Panc1 (cell line): ENCODE data around the gene CSNK2A3. TPM values are rescaled to one million over a fixed set of nuclear protein-coding genes. Genes with fewer than 3 reads are reported as not detected.

Source experiments
- ATAC-seq: fragments of 200-7000 bp; cut with Tn5 transposase; 2 replicates; pipeline ENCODE4 v1.9.1; 2020; ENCODE audit warnings: mild to moderate bottlenecking, moderate library complexity
- BruUV-seq: library from RNA; stranded (reverse); fragments of 400-500 nt; replicated peaks from 2 replicates; lab custom pipeline; 2021; lab: Mats Ljungman, UMichigan
- CTCF ChIA-PET: fragments of 300-600 bp; sonication (Branson Sonifier 250); formaldehyde crosslinking; loops from one replicate; lab custom pipeline; 2022; ENCODE audit warnings: antibody characterized with exemption; lab: Charles Lee
- POLR2A ChIA-PET: fragments of 300-600 bp; sonication (Branson Sonifier 250); formaldehyde crosslinking; loops from one replicate; lab custom pipeline; 2022; ENCODE audit warnings: antibody characterized with exemption; lab: Charles Lee
- DNase-seq: peaks from one replicate; pipeline ENCODE4 v3.0.0-alpha.2; 2010; ENCODE audit warnings: low read depth, low spot score
- H3K27ac ChIP-seq: 2 replicates; pipeline ENCODE4 v1.5.1; 2011; ENCODE audit warnings: mild to moderate bottlenecking, low read length, inconsistent platforms
- H3K27me3 ChIP-seq: fragments of 200-500 bp; sonication (Bioruptor generic); 2 replicates; pipeline ENCODE4 v1.6.0; 2014; ENCODE audit warnings: low read length, inconsistent platforms; ENCODE audit not compliant: control insufficient read depth, insufficient read depth
- H3K36me3 ChIP-seq: fragments of 200-500 bp; sonication (Bioruptor generic); 2 replicates; pipeline ENCODE4 v1.5.1; 2014; ENCODE audit warnings: inconsistent platforms, mild to moderate bottlenecking, low read length, moderate library complexity; ENCODE audit not compliant: control insufficient read depth, insufficient read depth
- H3K4me1 ChIP-seq: 2 replicates; pipeline ENCODE4 v1.5.1; 2011; ENCODE audit warnings: inconsistent platforms, mild to moderate bottlenecking, low read length, moderate library complexity; ENCODE audit not compliant: control insufficient read depth, insufficient read depth
- H3K4me3 ChIP-seq, 2 experiments: 2 replicates each; pipeline ENCODE4 v1.5.1; 2011 to 2012; ENCODE audit warnings: low read depth in 2 of 2, low read length in 2 of 2, mild to moderate bottlenecking in 2 of 2, inconsistent platforms in 1 of 2, moderate library complexity in 1 of 2
- H3K9me3 ChIP-seq: fragments of 200-500 bp; sonication (Bioruptor generic); 2 replicates; pipeline ENCODE4 v1.5.1; 2014; ENCODE audit warnings: low read depth, mild to moderate bottlenecking, inconsistent platforms, low read length, moderate library complexity; ENCODE audit not compliant: control insufficient read depth, insufficient read depth
- POLR2AphosphoS5 ChIP-seq: IDR thresholded peaks from 2 replicates; pipeline ENCODE4 v1.6.1; 2012; ENCODE audit warnings: mild to moderate bottlenecking, low read depth, low read length, moderate library complexity
- SIN3A ChIP-seq: IDR thresholded peaks from 2 replicates; pipeline ENCODE4 v1.6.1; 2012; ENCODE audit warnings: low read depth, mild to moderate bottlenecking, low read length, moderate library complexity, borderline replicate concordance; ENCODE audit not compliant: insufficient read depth
- TCF7L2 ChIP-seq: IDR thresholded peaks from 2 replicates; pipeline ENCODE4 v1.6.1; 2011; ENCODE audit warnings: mild to moderate bottlenecking, low read depth, low read length, inconsistent platforms
- in situ Hi-C: cut with HindIII; loops from 2 replicates; pipeline ENCODE4 v1.10.0; 2016; ENCODE audit warnings: low sequenced_read_pairs, low pct_unique_long_range_greater_than_20kb
- intact Hi-C: fragments of 100-400 bp; cut with micrococcal nuclease; formaldehyde crosslinking; loops from one replicate; pipeline ENCODE4 v1.10.0; 2022; ENCODE audit not compliant: unreplicated experiment
- total RNA-seq: library from RNA; stranded (reverse); gene quantifications from one replicate; pipeline ENCODE4 v1.2.1, GENCODE V29; 2021; ENCODE audit not compliant: unreplicated experiment
- TF ChIP-seq, protein P1 (sequence below): fragments of 450-650 bp; IDR thresholded peaks from 2 replicates; pipeline ENCODE4 v1.5.1; 2017; ENCODE audit warnings: mild to moderate bottlenecking
- TF ChIP-seq, protein P2 (sequence below), 2 experiments: IDR thresholded peaks; 2 replicates each; pipeline ENCODE4 v1.6.1; 2011 to 2012; ENCODE audit warnings: low read depth in 2 of 2, control low read depth in 1 of 2, low read length in 1 of 2, mild to moderate bottlenecking in 1 of 2, moderate library complexity in 1 of 2; ENCODE audit not compliant: insufficient read depth in 1 of 2

The CSNK2A3 gene
- total RNA-seq, 1 experiment from 2014 or later = 2.6 TPM

DNA sequence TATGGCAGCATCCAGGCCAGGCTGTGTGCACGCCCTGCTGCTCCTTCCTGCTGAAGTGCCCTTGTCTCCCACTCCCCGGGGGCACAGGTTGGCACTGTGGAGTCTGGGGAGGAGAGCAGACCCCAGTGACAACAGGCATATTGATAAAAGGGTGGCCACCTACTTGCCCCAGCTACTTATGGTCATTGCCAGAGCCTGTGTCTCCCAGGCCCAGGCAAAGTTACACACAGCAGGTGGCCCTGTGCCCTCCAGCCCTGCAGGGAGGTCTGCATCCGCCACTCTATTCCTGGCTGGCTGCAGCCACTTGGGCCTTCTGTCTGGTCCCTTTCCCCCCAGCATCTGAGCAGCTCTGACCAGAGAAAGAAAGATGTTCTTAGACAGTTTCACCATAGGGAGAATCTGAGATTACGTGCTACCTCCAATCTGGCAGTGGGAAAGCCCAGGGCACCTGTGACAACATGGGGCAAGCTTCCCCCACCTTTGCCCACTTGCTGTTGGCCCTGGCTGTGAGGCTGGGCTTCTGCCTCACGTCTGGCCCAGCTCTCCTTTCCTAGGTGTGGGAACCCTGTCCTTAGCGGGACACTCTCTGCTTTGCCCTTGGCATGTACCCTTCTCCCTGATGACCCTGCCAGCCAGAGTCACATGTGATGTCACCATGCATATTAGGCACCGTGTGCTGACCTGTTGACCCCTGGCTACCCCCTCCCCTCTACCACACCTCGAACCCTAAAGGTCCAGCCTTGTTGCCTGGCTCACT, 25.3 kb upstream of the CSNK2A3 start:
- BruUV-seq = no TSS peak
- in situ Hi-C loops = no loop called here
- intact Hi-C loops = no loop called here
- H3K27me3 ChIP-seq = no peaks in the 10 kb centered on the region
- ChIA-PET CTCF (no interaction called here), POLR2A (no interaction called here)
- no peak for ATAC-seq
- no peak overlapping the region for H3K4me3 ChIP-seq
- no peak for DNase-seq
- no peak overlapping the region for H3K27ac ChIP-seq
- H3K9me3 ChIP-seq = no peaks in the 10 kb centered on the region
- H3K4me1 ChIP-seq = no peaks in the 10 kb centered on the region
- no peaks in the 10 kb centered on the region for H3K36me3 ChIP-seq
- TF ChIP-seq, protein P1, sequence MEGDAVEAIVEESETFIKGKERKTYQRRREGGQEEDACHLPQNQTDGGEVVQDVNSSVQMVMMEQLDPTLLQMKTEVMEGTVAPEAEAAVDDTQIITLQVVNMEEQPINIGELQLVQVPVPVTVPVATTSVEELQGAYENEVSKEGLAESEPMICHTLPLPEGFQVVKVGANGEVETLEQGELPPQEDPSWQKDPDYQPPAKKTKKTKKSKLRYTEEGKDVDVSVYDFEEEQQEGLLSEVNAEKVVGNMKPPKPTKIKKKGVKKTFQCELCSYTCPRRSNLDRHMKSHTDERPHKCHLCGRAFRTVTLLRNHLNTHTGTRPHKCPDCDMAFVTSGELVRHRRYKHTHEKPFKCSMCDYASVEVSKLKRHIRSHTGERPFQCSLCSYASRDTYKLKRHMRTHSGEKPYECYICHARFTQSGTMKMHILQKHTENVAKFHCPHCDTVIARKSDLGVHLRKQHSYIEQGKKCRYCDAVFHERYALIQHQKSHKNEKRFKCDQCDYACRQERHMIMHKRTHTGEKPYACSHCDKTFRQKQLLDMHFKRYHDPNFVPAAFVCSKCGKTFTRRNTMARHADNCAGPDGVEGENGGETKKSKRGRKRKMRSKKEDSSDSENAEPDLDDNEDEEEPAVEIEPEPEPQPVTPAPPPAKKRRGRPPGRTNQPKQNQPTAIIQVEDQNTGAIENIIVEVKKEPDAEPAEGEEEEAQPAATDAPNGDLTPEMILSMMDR = no peak
- TF ChIP-seq, protein P2, sequence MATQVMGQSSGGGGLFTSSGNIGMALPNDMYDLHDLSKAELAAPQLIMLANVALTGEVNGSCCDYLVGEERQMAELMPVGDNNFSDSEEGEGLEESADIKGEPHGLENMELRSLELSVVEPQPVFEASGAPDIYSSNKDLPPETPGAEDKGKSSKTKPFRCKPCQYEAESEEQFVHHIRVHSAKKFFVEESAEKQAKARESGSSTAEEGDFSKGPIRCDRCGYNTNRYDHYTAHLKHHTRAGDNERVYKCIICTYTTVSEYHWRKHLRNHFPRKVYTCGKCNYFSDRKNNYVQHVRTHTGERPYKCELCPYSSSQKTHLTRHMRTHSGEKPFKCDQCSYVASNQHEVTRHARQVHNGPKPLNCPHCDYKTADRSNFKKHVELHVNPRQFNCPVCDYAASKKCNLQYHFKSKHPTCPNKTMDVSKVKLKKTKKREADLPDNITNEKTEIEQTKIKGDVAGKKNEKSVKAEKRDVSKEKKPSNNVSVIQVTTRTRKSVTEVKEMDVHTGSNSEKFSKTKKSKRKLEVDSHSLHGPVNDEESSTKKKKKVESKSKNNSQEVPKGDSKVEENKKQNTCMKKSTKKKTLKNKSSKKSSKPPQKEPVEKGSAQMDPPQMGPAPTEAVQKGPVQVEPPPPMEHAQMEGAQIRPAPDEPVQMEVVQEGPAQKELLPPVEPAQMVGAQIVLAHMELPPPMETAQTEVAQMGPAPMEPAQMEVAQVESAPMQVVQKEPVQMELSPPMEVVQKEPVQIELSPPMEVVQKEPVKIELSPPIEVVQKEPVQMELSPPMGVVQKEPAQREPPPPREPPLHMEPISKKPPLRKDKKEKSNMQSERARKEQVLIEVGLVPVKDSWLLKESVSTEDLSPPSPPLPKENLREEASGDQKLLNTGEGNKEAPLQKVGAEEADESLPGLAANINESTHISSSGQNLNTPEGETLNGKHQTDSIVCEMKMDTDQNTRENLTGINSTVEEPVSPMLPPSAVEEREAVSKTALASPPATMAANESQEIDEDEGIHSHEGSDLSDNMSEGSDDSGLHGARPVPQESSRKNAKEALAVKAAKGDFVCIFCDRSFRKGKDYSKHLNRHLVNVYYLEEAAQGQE (IDR thresholded peaks at IDR 0.05; ENCODE audit: insufficient read depth in 1 of 2, low read depth in 2 of 2, low read length in 1 of 2) = no peak
- TF ChIP-seq TCF7L2 (no peak), SIN3A (no peak), POLR2AphosphoS5 (no peak)

DNA sequence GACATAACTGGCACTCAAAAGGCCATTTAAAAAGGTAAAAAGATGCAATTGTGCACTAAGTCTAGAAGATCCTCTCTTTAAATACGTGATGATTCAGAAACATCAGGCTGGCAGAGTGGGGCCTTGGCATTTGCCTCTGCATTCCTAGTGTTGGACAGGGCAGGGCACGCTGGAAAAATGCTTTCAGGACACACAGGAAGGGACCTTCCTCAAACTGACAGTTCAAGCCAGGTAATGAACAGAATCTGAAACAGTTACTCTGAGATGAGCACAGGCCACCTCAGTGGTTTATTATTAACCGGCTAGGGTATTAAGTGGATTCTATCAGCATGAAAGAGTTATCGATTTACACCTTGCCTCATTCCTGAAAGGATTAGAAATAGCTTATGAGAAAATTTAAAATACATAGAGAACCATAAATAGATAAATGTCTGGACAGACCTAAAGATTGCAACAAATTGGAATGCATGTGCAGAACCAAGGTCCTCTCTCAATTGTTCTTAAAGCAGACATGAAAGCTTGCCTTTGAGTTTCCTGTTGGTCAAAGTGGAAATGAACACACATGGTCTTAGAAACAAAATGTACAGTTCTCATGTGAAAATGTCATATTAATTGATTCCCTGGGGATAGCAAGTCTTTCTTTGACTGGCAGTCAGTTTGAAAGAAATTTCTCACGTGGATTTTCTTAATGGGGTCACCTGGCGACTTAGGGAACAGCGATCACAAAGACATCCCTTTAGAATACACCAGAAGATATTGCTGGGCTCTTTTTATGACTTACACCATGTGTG, 21.5 kb upstream of the CSNK2A3 start:
- no TSS peak for BruUV-seq
- CTCF ChIA-PET = no interaction called here

More for the DNA sequence above, 21.5 kb upstream of the CSNK2A3 start:
- no peaks in the 10 kb centered on the region for H3K27me3 ChIP-seq
- intact Hi-C loops = no loop called here
- H3K36me3 ChIP-seq = no peaks in the 10 kb centered on the region
- in situ Hi-C loops = no loop called here
- no peak for DNase-seq
- POLR2A ChIA-PET = no interaction called here
- no peak overlapping the region for H3K27ac ChIP-seq
- no peak overlapping the region for H3K4me3 ChIP-seq
- no peak for ATAC-seq
- no peaks in the 10 kb centered on the region for H3K4me1 ChIP-seq
- no peak for TF ChIP-seq SIN3A
- no peaks in the 10 kb centered on the region for H3K9me3 ChIP-seq
